Measurements from ENCODE around the gene GALNS.
A peak's percentile ranks its signal among the peaks of the same experiment; 100 is the strongest.
"Not testable (repeated sequence)": the region's sequence is repeated elsewhere in the genome, so short reads cannot be mapped to it uniquely, and the experiment has no call there.

Gene GALNS

GRCh38 chr16:88779406-88780141 lies 77.2 kb downstream of the GALNS start:
- no peak for DNase-seq

DNA sequence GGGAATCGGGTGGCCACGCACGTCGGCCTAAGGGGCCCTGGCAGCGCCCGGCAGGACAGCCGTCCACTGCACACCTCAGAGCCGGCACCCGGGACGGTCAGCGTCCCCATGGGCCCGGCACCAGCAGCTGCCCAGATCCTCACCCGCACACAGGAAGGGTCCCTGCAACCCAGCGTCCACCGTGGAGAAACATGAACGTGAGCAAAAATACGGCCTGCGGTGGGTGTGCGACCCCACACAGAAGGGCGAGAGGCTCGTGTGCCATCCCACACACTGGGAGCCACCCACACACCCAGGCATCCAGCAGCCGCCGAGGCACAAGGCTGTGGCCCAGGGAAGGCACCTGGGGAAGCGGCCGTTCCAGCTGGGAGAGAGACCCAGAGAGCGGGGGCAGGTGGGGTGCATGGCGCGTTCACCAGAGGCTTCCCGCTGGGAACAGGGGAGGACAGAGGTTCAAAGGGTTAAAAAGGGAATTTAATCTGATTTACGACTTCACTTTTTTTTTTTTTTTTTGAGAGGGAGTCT lies 78.1 kb downstream of the GALNS start:
- no peak for DNase-seq

DNA sequence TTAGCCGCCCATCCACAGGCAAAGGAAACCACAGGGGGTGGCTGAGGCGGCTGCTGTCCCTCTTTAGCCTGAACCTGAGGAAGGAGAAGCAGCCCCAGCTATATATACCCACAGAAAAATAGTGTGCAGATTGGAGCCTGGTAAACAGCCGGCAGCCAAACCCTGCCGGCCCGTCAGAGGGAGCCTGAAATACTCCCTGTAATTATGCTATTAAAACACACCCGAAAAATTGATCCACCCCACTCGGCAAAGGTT lies 78.5 kb downstream of the GALNS start:
- DNase-seq: no peak

GRCh38 chr16:88777471-88778270 lies 79.1 kb downstream of the GALNS start:
- DNase-seq: no peak

DNA sequence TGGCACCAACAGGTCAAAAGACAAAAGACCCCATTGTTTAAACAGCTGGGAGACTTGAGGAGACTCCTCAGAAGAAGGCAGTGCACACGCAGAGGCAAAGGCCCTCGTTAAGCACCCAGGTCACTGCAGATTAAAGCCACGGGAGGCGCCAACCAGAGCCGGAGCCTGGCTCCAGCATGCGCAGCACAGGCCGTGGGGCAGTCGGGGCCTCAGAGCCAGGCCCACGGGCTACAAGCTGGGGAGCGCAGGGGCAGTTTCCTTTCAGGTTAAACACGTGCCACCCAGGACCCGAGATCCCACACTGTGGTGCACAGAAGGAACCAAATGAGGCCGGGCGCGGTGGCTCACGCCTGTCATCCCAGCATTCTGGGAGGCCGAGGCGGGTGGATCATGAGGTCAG lies 80.9 kb downstream of the GALNS start:
- DNase-seq: no peak

- no peak for DNase-seq
These were observed 82.0 kb downstream of the GALNS start for GRCh38 chr16:88774544-88775393.

DNA sequence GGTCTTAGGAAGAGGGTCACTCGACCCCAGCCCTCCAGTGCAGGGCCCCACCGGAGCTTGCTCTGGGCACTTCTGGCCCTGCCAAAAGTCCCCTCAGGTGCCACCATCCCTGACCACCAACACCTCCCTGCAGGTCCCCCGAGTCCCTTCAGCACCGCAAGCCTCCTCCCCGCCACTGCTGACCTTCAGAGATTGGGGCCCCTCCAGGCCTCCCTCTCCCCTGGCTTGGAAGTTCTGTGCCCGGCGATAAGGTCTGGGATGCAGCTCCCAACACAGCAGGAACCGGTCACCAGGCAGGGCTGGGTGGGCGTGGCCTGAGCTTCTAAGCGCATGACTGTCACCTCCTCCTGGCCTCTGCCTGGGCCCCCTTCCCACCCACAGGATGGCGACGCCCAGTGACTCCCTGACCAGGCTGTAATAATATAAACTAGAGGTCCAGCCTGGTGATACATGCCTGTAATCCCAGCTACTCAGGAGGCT lies 82.9 kb downstream of the GALNS start:
- DNase-seq: no peak

DNA sequence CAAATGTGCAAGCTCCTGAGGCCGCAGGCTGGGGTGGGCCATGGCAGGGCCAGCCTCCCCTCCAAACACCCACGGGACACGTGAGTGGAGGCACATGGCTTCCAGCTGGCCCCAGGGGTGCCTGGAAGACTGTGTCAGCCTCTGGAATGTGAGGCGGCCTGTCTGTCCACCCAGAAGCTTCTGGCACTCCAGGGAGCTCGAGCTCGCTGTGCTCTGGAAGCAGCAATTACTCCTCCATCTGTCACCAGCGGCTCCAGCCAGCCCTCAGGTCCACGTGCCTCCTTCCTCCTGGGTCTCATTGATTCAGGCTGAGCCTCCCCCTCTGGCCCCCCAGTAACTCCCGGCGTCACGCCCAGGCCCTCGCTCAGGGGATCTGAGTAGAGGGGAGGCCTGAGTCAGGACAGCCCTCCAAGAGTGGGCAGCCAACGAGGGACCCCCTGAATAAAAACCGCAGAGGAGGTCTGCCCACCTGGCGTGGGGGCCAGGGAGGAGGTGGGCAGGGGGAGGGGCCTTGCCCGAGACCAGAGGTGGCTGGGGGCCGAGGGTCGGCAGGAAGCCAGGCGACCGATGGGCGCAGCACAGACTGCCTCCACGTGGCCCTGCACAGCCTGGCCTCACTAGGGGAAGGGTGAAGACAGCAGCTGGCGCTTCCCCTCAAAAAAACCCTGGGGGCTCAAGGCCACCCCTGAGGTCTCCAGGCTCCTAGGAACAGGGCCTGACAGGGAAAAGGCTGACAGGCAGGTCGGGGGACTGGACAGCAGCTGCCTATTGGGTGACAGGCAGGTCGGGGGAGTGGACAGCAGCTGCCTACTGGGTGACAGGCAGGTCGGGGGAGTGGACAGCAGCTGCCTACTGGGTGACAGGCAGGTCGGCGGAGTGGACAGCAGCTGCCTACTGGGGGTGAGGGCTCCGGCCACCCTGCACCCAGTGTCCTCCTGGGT lies 83.6 kb downstream of the GALNS start:
- DNase-seq: no peak

DNA sequence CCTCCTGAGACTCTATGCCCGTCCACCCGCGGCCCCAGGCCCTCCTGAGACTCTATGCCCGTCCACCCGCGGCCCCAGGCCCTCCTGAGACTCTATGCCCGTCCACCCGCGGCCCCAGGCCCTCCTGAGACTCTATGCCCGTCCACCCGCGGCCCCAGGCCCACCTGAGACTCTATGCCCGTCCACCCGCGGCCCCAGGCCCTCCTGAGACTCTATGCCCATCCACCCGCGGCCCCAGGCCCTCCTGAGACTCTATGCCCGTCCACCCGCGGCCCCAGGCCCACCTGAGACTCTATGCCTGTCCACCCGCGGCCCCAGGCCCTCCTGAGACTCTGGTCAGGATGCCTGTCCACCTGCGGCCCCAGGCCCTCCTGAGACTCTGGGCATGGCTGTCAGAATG lies 85.0 kb downstream of the GALNS start:
- not testable (repeated sequence) for DNase-seq

DNA sequence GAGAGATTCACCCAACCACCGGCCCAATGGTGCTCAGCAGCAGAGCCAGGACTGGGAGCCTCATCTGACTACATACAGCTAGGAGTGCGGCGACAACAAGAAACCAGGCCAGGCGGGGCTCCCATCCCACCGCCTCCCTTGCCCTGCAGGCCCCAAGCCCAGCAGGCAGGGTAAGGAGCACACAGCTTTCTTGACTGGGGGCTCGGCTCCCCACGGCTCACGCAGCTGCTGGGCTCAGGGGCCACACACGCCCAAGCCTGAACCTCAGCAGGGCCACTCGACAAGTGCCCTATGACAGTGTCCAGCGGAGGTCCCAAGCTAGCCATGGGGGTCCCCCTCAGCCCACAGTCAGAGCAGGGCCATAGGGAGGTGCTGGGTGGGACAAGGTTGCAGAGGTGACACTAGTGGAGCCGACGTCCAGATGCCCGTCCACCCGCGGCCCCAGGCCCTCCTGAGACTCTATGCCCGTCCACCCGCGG lies 85.4 kb downstream of the GALNS start:
- DNase-seq: no peak

DNA sequence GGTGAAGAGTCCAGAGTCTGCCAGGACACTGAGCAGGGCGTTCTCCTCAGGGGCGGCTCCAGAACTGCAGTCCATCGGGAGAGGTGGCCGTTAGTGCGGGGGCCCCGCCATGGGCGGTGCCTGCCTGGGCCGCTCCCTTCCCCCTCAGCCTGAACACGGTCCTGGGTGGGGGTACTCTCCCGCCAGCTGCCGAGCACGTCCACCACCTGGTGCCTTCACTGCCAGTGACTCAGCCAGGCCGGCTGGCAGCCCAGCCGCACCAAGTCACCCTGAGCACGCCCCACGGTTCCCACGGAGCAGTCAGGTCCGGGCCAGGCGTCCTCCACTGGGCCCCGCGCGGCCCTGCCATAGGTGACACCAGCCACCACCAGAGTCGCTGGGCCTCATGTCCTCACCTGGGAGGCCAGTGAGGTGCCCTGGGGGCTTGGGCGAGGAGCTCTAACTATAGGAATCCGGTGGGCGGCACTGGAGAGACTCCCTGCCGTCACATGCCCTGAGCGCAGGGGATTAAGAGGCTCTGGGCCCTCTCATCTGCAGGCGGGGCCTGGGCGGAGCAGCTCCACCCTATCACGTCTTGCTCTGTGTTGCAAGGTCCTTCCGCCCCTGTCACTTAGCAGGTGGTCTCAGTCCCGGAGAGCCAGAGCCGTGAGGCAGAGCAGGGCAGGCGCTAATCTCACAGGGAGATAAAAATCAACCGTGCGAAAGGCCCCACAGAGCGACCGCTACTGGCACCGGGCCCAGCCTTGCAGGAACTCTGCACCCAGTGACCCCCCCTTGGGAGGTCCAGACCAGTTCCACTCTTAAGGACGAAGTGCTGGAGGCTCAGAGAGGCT lies 86.1 kb downstream of the GALNS start:
- peak in 1 of 4 experiments; percentile 29 for DNase-seq

DNA sequence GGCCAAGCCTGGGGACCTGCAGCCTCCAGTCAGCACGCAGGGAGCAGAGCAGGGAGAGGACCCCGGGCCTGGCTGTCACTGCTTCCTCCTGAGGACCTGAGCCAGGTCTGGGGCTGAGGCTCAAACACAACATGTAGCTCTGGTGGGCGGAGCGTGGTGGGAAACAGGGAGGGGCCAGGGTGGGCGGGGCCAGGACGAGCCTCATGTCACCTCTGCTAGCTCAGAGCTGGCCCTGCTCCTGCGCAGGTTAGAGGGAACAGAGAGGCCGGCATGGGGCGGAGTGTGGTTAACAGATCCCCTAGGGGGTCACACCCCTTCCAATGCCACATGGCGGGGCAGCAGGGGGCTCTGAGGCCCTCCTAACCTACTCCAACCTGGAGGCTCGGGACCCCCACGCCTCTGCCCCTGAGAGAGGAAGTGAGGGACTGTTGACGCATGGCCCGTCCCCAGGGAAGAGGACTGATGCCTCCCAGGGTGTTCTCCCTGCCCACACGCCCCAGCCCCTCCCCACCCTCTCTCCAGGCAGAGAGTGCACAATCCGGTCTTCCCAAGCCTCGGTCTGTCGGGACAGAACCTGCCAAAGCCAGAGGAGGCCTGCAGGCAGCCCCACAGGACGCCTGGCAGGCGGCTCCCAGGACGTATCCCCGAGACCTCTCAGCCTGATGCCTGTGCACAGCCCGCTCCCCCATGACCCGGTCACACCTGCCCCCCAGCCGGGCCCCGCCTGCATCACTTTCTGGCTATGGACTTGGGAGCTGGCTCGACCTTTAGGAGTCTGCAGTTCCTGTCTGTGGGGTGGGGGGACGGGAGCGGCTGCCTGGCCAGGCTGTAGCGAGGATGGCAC lies 86.9 kb downstream of the GALNS start:
- peak in 1 of 4 experiments; percentile 15 for DNase-seq

DNA sequence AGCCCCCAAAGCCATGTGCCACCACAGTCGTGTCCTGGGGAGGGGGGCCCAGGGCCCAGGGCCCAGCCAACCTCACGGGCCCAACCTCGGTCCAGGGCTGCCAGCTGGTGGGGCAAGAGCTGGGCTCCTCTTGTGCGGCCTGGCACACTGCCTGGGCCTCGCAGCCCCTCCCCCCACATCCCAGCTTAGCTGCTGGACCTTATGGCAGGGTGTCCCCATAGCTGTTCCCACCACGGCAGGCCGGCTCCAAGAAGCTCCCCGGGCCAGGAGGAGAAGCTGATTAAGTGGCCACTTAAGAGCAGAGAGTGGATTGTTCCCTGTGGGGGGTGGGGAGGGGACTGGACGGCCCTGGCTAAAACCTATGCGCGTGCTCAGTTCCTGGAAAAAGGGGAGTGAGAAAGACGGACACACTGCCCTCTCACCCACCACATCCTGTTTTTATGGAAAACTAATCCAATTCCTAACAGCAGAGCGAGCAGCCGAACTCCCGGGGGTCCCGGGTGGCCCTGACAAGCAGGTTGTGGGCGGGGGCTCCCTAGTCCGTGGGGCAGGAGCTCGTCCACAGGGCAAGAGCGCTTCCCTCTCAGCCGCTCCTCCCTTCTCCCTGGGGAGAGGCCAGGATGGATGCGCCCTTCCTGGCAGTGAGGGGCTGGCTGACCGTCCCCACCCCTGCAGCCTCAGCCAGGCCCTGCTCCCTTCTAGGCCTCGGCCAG lies 88.5 kb downstream of the GALNS start:
- no peak for DNase-seq

DNA sequence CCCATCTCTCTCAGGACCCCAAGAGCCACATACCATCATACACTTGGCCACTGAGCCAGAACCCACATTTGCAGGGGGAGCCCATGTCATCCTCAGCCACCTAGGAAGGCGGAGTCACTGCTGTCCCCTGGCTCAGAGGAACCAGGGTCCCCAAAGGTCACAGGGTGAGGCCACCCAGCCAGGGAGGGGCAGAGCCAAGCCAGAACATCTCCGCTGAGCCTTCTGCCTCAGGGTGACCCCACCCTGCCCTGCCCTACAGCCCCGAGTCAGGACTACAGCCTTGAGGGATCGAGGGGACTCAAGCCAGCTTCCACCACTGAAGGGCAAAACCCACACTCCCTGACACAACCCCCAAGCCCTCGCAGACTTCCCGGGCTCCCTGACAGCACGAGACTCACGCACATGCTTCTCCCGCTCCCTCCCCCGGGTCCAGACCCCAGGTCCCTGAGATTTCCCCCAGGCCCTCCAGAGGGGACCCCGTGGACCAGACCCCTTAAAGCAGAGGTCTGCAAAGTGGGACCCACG lies 89.1 kb downstream of the GALNS start:
- no peak for DNase-seq

DNA sequence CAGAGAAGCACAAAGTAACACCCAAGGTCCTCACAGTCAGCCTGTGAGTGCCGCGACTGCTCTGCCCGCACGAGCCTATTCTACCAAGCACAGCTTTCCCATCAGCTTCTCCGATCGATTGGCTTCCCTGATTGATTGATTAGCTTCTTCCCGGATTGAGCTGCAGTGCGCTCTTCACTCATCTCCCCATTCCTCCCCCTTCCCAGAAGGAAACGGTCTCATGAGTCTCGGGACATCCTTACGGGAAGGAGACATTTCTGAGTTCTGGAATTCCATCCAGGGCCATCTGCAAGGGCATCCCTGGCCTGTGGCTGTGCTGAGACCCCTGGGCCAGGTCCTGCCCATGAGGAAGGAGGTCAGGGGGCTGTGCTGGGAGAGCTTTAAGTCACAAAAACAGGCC lies 89.8 kb downstream of the GALNS start:
- no peak for DNase-seq

- no peak for DNase-seq
These were observed 91.8 kb downstream of the GALNS start for GRCh38 chr16:88764913-88765349.

DNA sequence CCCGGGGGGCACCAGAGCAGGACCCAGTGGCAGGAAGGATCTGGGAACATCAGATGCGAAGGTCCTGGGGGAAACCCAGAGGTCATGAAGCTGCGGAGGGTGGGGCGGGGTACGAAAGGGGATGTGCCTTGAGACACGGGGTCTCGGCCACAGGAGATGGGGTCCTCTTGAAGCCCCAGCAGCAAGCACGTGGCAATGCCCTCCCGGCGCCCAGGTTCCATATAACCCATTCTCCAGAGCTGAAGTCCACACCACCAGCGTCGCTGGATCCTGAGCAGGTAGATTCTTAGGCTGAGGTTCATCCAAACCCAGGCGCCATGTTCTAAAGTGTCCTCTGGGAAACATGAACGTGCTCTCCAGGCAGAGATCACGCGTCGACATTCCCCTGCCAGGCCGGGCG lies 92.7 kb downstream of the GALNS start:
- no peak for DNase-seq

Data from activated naive CD4-positive, alpha-beta T cell (primary cell).